KG1 (cell line): ENCODE data around the gene RFX2.
"Not testable (repeated sequence)": the region's sequence is repeated elsewhere in the genome, so short reads cannot be mapped to it uniquely, and the experiment has no call there.

Experiments used
- DNase-seq: peaks from one replicate; lab custom pipeline; 2025; lab: John Stamatoyannopoulos, UW

The RFX2 gene

DNA sequence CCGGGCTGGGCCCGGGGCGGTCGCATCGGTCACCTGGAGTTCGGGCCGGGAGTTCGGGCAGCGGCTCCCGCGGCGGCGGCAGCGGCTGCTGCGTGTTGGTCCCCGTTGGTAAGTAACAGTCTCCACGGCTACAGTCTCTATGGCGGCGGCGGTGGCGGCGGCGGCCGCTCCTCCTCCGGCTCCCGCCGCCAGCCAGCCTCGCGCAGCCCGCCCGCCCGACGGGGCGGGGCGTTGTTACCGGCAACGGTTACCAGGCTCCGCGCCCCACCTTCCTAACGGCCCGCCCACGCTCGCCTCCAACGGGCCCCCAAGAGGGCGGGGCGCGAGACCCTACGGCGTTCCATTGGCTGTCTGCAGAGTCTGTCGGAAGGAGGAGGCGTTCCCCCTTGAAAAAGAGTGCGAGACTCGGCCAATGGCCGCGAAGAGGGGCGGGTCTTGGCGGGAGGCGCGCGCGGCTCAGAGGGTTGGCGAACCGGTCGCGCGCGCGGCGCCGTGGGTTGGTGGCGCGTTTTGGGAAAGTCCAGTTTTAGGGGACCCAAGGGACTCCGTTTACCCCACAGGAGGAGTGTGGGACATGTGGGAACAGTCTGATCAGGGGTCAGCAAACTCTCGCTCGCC is at the start of gene RFX2:
TSS of gene RFX2 (minus strand) at position 141 of the 618 bp plus-strand sequence. CDS start 63,004 bp downstream, outside the sequence.
- DNase-seq = peak; percentile 99

DNA sequence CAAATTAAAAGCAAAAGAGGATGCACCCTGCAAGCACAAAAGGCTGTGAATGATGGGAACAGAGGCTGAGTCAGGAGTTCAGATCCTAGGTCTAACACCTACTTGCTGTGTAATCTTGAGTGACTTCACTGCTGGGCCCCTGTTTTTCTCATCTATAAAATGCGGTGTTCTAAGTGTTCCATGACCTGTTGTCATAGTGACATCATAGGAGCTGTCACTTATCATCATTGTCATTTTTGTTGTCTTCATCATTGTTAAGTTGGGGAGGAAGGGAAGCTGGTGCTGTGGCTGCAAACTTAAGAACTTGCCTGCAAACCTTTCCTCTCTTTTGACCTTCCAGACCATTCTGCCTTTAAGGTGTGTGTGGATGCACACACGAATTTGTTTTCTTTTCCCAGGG is 45.7 kb upstream of the RFX2 start:
- DNase-seq = no peak

- no peak for DNase-seq
Measured at GRCh38 chr19:6150289-6150688, 40.0 kb upstream of the RFX2 start.

- DNase-seq = no peak
Measured at GRCh38 chr19:6141217-6141616, 30.9 kb upstream of the RFX2 start.

- DNase-seq = no peak
Measured at GRCh38 chr19:6138511-6138910, 28.2 kb upstream of the RFX2 start.

DNA sequence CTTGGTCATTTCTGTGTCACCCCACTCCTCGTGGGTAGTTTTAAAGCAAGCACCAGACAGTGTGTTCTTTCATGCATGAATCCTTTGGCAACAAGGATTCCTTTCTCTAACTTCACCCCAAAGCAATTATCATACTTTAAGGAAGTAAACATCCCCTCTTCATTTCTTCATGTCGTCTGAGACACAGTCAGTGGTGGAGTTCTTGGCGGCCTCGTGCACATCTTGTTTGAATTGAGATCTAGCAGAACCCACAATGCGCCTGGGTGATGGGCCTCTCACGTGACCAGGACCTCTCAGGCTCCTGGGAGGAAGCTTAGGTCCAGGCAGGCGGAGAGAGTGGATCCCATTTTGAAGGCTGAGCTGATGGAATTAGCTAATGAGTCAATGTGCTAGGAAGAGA is 27.8 kb upstream of the RFX2 start:
- no peak for DNase-seq

- no peak for DNase-seq
Measured at GRCh38 chr19:6133231-6133630, 22.9 kb upstream of the RFX2 start.

DNA sequence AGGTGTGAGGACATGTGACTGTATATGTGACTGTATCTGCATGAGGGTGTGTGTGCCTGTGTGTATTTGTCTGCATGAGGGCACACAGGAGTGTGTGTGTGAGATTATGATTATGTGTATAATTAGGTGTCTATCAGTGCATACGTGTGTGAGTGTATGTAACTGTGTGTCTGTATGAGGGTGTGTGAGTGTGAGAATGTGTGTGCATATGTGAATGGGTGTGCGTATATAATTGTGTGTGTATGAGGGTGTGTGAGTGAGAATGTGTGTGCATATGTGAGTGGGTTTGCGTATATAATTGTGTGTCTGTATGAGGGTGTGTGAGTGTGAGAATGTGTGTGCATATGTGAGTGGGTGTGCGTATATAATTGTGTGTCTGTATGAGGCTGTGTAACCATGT is 22.2 kb upstream of the RFX2 start:
- no peak for DNase-seq

- DNase-seq = no peak
Measured at GRCh38 chr19:6127716-6128335, 17.5 kb upstream of the RFX2 start.

DNA sequence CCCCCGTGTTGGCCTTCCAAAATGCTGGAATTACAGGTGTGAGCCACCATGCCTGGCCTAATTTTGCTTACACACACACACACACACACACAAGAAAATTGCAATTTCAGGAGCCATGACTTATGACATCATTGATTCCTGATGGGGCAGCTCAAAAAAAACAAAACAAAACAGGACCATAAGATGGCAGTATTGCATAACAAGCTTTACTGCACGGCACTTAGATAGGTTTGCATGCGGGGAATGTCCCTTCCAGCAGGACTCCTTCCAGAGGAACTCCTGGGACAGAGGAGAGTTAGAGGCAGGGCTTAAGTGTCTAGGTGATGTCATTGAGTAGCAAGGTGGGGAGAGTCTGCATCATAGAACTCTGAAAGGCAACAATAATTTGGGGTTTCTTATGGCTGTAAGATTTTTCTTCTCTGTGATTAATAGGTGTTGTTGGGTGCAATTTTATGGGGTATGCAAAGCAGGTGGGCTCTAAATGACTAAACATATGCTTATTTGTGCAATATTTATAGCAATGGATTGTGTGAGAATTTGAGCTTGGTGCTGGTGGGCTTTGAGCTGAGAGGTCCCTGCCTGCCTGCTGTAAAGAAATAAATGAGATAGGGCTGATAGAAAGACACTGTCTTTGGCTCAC is 16.2 kb upstream of the RFX2 start:
- peak; percentile 24 for DNase-seq

GRCh38 chr19:6125571-6125989 is 15.3 kb upstream of the RFX2 start:
- peak; percentile 32 for DNase-seq

- no peak for DNase-seq
Measured at GRCh38 chr19:6119031-6119430, 8.7 kb upstream of the RFX2 start.

GRCh38 chr19:6118043-6118442 is 7.7 kb upstream of the RFX2 start:
- no peak for DNase-seq

GRCh38 chr19:6117534-6117933 is 7.2 kb upstream of the RFX2 start:
- no peak for DNase-seq

- no peak for DNase-seq
Measured at GRCh38 chr19:6116749-6117430, 6.6 kb upstream of the RFX2 start.

- no peak for DNase-seq
Measured at GRCh38 chr19:6115992-6116391, 5.7 kb upstream of the RFX2 start.

GRCh38 chr19:6113616-6114188 is 3.4 kb upstream of the RFX2 start:
- no peak for DNase-seq

GRCh38 chr19:6109947-6110346 is 353 bp downstream of the RFX2 start:
- DNase-seq = no peak

DNA sequence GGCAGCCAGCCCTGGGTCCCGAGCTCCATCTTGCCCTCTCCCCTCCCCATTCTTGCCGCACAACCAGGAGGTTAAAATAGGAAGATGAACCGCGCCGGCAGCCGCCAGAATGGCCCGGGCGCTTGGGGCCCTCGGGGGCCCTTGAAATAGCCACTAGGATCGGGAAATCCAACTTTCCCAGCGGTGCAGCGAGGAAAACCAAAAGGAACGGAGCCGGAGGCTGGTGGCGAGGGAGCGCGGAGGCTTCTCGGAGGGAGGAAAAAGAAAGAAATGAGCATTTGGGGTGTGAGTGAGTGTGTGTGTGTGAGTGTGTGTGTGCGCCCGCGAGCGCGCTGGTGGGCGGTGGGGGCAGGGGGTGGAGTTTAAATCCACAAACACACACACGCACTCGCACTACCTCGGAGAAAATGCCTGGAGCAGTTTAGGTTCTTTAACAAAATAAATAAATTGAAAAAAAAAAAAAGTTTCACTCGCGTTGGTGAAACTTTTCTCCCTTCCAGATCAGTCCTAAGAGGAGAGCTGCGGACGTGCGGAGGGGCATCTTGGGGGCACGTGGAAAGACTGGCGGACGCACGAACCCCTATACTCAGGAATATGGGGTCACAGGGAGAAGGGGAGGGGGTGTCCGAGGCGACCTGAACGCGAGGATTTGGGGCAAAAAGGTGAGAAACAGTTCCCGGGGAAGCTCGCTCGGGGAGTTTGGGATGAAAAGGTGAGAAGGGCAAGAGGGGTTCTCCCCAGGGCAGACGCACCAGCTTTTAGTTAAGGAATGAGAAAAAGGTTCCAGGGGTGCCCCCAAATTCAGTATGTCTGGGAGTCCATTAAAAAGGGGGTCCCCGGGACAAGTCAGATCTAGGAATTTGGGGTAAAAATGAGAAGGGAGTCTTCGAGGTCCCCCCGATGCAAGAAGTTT is 1.3 kb downstream of the RFX2 start:
- peak; percentile 66 for DNase-seq

GRCh38 chr19:6106643-6107294 is 3.5 kb downstream of the RFX2 start:
- DNase-seq = not testable (repeated sequence)

DNA sequence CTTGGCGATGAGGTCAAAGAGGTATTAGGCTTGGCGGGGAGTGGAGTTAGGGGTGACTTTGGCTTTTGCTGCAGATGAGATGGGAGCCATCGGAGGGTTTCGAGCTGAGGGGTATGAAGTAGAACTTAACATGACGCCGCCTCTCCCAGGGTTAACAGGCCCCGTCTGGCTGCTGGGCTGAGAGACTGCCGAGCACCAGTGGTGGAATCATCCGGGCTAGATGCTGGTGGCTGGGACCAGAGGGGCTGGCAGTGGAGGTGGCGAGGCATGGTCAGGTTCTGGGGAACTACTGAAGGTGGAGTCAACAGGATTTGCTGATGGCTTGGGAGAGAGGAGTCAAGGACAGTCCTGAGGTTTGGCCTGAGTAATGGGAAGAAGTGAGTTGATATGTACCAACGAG is 4.9 kb downstream of the RFX2 start:
- DNase-seq = no peak
